Ovary (tissue), 3 donors: ENCODE results near the gene MKLN1.

Experiments
- POLR2A ChIP-seq: fragments of 450-650 bp; IDR thresholded peaks from one replicate; pipeline ENCODE4 v1.6.1; 2017; ENCODE audit warnings: antibody characterized with exemption, mild to moderate bottlenecking, moderate library complexity
- TF ChIP-seq, protein P1 (sequence below), 3 donors: fragments of 450-650 bp in 2 of 3; fragments of 200-600 bp in 1 of 3; IDR thresholded peaks; one replicate each; pipeline versions ENCODE4 v1.5.1 to v1.8.0; 2016 to 2022; ENCODE audit warnings: antibody characterized with exemption in 3 of 3, mild to moderate bottlenecking in 1 of 3
- donor health status: DM: no; HTN: no; CAD: no.

DNA sequence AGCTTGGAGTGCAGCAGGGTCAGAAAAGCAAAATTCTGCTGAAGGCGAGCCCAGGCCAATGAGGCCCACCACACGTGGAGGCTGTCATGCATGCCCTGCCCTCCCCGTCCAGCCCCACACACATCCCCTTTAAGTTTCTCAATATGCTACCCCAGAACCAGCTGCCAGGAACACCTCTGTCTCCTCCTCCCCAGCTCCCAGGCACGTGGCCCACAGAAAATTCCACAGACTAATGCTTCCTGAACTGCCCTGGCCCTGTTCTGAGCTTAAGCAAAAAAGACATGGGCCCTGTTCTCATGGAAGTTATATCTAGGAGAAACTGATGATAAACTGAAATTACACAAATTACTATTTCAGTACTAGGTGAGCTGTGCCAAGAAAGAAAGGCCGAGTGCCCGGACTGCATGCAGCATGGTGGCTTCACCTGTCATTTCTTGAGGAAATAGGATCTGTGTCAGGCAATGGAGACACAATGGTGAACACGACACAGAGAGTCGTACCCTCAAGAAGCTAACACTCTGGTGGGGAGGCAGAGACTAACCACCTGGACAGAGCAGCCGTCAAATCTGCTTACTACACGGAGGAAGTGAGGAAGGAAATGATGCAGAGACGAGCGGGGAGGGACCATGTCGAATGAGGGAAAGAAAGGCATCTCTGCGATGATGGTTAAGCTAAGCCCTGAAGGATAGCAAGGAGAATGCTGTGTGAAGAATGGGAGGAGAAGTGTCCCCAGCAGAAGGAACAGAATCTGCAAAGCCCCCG lies 184.3 kb downstream of the MKLN1 start:
- TF ChIP-seq, protein P1, sequence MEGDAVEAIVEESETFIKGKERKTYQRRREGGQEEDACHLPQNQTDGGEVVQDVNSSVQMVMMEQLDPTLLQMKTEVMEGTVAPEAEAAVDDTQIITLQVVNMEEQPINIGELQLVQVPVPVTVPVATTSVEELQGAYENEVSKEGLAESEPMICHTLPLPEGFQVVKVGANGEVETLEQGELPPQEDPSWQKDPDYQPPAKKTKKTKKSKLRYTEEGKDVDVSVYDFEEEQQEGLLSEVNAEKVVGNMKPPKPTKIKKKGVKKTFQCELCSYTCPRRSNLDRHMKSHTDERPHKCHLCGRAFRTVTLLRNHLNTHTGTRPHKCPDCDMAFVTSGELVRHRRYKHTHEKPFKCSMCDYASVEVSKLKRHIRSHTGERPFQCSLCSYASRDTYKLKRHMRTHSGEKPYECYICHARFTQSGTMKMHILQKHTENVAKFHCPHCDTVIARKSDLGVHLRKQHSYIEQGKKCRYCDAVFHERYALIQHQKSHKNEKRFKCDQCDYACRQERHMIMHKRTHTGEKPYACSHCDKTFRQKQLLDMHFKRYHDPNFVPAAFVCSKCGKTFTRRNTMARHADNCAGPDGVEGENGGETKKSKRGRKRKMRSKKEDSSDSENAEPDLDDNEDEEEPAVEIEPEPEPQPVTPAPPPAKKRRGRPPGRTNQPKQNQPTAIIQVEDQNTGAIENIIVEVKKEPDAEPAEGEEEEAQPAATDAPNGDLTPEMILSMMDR (IDR thresholded peaks at IDR 0.05): no peak
- no peak for TF ChIP-seq POLR2A
